ENCODE data around the gene RNF39.

Gene RNF39

GRCh38 chr6:30097902-30098768, 22.6 kb upstream of the RNF39 start:
- DNase-seq (ENCODE audit: low read depth, low spot score) = no peak
- H3K4me3 ChIP-seq (ENCODE audit: low read depth, low read length) = no peak overlapping the region
- TF ChIP-seq, protein P1, sequence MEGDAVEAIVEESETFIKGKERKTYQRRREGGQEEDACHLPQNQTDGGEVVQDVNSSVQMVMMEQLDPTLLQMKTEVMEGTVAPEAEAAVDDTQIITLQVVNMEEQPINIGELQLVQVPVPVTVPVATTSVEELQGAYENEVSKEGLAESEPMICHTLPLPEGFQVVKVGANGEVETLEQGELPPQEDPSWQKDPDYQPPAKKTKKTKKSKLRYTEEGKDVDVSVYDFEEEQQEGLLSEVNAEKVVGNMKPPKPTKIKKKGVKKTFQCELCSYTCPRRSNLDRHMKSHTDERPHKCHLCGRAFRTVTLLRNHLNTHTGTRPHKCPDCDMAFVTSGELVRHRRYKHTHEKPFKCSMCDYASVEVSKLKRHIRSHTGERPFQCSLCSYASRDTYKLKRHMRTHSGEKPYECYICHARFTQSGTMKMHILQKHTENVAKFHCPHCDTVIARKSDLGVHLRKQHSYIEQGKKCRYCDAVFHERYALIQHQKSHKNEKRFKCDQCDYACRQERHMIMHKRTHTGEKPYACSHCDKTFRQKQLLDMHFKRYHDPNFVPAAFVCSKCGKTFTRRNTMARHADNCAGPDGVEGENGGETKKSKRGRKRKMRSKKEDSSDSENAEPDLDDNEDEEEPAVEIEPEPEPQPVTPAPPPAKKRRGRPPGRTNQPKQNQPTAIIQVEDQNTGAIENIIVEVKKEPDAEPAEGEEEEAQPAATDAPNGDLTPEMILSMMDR (IDR thresholded peaks at IDR 0.05; ENCODE audit: low read depth, low read length) = no peak
- in situ Hi-C loops (cut with HindIII; ENCODE audit: low sequenced_read_pairs) = no loop called here

GRCh38 chr6:30096829-30097228, 21.3 kb upstream of the RNF39 start:
- H3K4me3 ChIP-seq (ENCODE audit: low read depth, low read length) = no peak overlapping the region
- in situ Hi-C loops (cut with HindIII; ENCODE audit: low sequenced_read_pairs) = no loop called here
- TF ChIP-seq, protein P1 (IDR thresholded peaks at IDR 0.05; ENCODE audit: low read depth, low read length) = no peak
- no peak for DNase-seq (ENCODE audit: low read depth, low spot score)

GRCh38 chr6:30093951-30094661, 18.5 kb upstream of the RNF39 start:
- in situ Hi-C loops (cut with HindIII; ENCODE audit: low sequenced_read_pairs) = no loop called here
- TF ChIP-seq, protein P1 (IDR thresholded peaks at IDR 0.05; ENCODE audit: low read depth, low read length) = no peak
- DNase-seq (ENCODE audit: low read depth, low spot score) = no peak
- H3K4me3 ChIP-seq (ENCODE audit: low read depth, low read length) = no peak overlapping the region

GRCh38 chr6:30092852-30093543, 17.4 kb upstream of the RNF39 start:
- TF ChIP-seq, protein P1 (IDR thresholded peaks at IDR 0.05; ENCODE audit: low read depth, low read length) = no peak
- no peak for DNase-seq (ENCODE audit: low read depth, low spot score)
- in situ Hi-C loops (cut with HindIII; ENCODE audit: low sequenced_read_pairs) = no loop called here
- H3K4me3 ChIP-seq (ENCODE audit: low read depth, low read length) = no peak overlapping the region

GRCh38 chr6:30091577-30092381, 16.2 kb upstream of the RNF39 start:
- in situ Hi-C loops (cut with HindIII; ENCODE audit: low sequenced_read_pairs) = no loop called here
- peak; percentile 23 for DNase-seq (ENCODE audit: low read depth, low spot score)
- H3K4me3 ChIP-seq (ENCODE audit: low read depth, low read length) = no peak overlapping the region

More at GRCh38 chr6:30091577-30092381, 16.2 kb upstream of the RNF39 start:
- TF ChIP-seq, protein P1 (IDR thresholded peaks at IDR 0.05; ENCODE audit: low read depth, low read length) = no peak

Measured in astrocyte of the spinal cord (primary cell).